DMS114 treated with DMSO at 0.1 percent for 48 hours (cell line): ENCODE measurements around the gene SLX9.
"Not testable (repeated sequence)": the region's sequence is repeated elsewhere in the genome, so short reads cannot be mapped to it uniquely, and the experiment has no call there.

ENCODE experiments used
- DNase-seq: peaks from one replicate; lab custom pipeline; 2025; ENCODE audit not compliant: unreplicated experiment; lab: John Stamatoyannopoulos, UW

SLX9 gene

GRCh38 chr21:44972821-44973220 lies 33.0 kb downstream of the SLX9 start:
- no peak for DNase-seq

DNA sequence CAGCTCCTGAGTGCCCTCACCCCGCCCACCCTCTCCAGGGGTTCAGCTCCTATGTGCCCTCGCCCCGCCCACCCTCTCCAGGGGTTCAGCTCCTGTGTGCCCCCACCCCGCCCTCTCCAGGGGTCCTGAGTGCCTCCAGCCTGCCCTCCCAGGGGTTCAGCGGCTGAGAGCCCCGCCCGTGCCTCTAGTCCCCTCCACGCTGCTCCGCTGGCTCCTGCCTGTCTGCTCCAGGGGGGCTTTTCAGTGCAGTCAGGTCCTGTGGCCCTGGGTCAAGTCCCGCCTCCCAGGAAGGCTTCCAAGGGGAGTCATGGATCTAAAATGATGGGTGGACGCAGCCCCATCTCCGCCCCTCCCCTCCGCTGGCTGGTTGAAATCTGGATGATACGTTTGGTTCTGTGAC lies 33.8 kb downstream of the SLX9 start:
- no peak for DNase-seq

DNA sequence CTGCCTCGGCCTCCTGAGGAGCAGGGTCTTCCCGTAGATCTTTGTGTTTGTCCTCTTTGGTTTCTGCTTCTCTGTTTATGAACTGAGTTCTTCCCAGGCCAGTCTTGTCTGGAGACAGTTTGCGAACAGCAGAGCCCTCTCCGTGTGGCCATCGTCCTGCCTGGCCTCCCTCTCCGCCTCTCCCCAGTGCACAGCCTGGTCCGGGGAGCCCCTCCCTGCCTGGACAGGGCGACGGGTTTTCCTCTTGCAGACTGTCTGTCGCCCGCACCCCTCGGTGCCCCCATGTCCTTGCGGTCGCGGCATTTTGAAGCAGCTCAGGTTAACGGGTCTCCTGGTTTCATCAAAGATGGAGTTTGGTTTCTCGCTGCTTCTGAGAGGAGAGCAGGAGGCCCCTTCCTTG lies 34.8 kb downstream of the SLX9 start:
- DNase-seq: no peak

DNA sequence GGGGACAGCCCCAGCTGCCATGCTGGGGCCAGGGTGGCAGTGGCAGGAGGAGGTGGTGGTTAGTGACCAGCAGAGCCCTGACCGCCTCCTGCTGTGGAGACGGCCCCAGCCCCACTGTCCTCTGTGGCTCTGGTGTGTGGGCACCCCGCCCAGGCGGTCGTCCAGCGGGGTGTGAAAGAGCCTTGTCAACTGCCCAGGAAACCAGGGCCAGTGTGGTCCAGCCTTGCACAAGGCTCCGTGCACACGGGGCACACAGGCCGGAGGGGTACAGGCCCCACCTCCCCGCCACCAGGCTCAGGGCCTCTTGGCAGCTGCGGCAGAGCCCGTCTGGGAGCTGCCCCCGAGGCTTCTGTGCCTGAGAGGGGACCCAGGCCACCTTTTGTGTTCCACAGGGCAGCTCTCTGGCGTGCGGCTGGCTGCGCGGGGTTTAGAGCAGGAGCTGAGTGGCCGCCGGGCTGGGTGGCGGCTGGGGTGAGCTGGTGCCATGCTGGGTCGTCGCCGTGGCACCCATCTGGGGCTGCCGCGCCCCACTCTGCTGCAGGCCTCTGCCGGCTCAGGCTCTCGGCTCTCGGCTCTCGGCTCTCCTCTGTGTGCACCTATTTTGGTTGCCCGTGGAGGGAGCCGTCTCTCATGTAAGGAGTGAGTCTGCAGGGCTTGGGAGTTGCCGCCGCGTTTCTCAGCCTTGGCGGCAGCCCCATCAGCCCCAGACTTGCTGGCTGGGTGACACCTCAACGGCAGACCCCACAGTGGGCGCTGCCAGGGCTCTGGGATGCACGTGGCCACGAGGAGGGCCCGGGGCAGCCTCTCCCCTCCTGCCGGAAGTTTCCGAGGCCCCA lies 36.1 kb downstream of the SLX9 start:
- DNase-seq: no peak

- DNase-seq: not testable (repeated sequence)
These were observed 36.9 kb downstream of the SLX9 start for GRCh38 chr21:44976556-44977393.

DNA sequence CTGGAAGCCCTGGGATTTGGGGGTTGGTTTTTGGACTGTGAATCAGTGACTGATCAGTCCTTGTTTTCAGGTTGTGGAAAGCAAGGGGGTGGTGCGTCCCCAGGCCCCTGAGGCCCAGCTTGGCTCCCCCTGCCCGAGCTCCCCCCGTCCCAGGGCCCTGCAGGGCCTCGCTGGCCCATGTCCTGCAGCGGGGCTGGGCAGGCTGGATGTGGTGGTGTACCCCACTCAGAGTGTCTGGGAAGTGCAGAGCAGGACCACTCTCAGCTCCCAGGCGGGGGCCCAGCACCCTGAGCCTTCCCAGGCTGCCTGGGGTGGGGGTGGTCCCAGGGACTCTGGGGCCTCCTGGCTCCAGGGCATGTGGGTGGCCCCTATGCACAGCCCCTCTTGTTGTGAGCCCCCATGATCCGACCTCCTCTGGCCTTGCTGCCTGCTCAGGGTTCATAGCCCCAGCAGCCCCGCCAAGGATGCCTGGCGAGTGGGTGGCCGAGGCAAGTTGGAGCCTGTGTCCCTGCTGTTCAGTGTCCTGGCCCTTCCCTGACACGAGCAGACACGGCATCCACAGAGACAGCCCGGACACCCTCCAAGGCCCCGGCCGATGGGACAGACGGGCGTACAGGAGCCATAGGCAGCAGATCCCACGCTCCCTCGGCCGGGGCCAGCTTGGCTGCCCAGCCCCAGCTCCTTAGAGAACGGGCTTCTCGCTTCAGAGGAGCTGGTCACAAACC lies 37.9 kb downstream of the SLX9 start:
- no peak for DNase-seq

DNA sequence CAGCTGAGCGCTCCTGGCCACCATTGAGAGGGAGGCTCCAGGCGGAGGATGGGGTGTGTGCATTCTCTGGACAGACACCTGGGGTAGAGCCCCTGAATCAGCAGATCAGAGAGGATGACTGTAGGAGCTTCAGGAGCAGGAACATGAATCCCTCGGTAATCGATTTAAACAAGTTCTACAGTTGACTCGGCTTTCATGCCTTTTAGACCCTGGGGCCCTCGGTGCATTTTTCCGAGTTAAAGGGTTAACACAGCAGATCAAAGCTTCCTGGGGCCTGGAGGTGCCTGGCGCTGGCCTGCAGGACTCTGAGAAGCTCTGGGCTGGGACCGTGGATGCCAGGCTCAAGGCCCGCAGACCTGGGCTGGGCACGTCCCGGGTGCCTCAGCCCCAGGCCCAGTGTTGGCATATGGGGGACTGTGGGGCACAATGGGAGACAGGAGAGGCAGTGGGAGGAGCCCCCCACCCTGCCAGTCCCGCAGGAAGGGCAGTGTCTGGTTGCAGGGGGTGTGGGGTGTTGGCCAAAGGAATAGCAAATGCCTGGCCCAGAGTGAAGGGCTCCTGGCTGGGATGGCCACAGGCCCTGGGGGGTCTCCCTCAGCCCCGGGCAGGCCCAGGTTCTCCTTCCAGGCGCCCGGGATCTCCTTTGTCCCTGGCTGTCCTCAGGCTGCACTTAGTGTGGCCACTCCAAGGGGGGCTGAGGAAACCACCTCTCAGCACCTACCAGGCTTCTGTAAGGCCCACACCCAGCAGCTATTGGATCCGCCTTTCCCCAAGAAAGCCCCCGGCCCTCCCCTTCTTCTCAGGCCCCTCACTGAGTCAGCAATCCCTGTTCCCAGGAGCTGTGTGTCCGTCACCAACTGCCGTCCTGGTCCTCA lies 40.1 kb downstream of the SLX9 start:
- no peak for DNase-seq

GRCh38 chr21:44980562-44981489 lies 41.0 kb downstream of the SLX9 start:
- no peak for DNase-seq

DNA sequence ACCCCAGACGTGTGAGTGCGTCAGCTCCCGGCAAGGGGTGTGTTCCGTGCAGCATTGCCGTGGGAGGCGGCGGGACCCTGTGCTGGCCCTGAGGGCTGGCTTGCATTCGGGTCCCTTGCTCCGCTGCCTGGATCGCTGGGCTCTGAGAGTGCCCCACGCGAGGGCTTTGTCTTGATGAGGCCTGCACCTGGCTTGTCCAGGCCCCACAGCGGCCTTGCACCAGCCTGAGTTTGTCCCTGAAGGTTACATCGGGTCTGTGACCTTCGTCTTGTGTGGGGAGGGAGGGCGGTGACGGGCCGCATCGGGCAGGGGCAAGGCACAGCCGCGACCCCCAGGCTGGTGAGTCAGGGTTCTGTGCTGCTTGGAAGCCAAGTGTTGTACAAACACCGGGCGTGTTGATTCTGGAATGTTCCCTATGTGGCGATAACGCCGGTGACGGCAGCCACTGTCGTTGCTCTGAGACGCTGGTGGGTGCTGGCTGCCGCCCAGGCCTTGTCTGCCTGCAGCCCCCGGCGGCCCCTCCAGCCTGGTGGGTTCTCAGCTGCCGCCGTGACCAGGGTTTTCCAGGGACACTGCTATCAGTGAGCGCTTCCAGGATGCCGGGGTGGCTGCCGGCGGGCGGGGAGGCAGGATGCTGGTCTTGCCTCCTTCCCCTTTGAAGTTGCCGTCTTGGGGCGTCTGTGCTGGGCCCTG lies 42.9 kb downstream of the SLX9 start:
- DNase-seq: no peak

DNA sequence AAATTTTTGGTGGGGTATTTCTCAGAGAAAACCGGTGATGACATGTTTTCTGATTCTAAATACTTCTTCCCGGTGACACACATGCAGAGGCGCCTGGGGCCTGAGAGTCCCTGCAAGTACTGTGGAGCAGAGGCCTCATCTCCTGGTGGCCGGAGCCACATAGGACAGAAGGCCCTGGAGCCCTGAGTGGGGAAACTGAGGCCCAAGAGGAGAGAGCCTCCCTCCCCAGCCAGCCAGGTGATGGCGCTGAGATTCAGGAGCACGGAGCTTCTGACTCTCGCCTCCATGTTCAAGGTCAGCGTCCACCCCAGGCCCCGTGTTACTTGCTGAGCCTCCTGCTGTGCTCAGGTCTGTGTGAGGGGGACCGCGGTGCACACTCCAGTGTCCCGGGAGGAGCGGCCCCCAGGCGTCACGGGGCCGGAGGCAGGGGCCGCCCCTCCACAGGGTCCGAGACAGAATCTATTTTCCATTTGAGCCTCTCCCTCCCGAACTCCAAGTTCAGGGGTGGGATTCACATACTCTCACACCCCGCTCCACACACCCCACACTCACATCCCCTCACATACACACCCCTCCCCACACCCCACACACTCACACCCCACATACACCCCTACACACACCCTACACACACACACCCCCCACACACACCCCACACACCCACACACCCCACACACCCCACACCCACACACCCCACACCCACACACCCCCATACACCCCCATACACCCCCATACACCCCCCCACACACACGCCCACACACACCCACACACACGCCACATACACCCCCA lies 43.8 kb downstream of the SLX9 start:
- no peak for DNase-seq

GRCh38 chr21:44984428-44984791 lies 44.6 kb downstream of the SLX9 start:
- no peak for DNase-seq

- no peak for DNase-seq
These were observed 45.1 kb downstream of the SLX9 start for GRCh38 chr21:44984792-44985440.

GRCh38 chr21:44985441-44986401 lies 45.9 kb downstream of the SLX9 start:
- DNase-seq: no peak

- no peak for DNase-seq
These were observed 46.9 kb downstream of the SLX9 start for GRCh38 chr21:44986471-44987291.

- no peak for DNase-seq
These were observed 47.6 kb downstream of the SLX9 start for GRCh38 chr21:44987301-44987885.
